Uterus (tissue), 4 donors: Measurements from ENCODE around the gene CFP. TPM values are rescaled to one million over a fixed set of nuclear protein-coding genes. Genes with fewer than 3 reads are reported as not detected.
A peak's percentile ranks its signal among the peaks of the same experiment; 100 is the strongest.

Experiments used
- DNase-seq, 2 donors: peaks; one replicate each; pipeline ENCODE4 v3.0.0-alpha.2; 2019 to 2020
- H3K27ac ChIP-seq, 2 donors: fragments of 200-600 bp; sonication (generic); 1 replicate in 1 of 2; 2 replicates in 1 of 2; pipeline ENCODE4 v1.5.1; 2016 to 2018
- H3K27me3 ChIP-seq, 2 donors: fragments of 200-600 bp; sonication (generic); one replicate each; pipeline ENCODE4 v1.5.1; 2018 to 2019; ENCODE audit warnings: control low read depth in 1 of 2
- H3K36me3 ChIP-seq, 2 donors: fragments of 200-600 bp; sonication (generic); one replicate each; pipeline ENCODE4 v1.5.1; 2019; ENCODE audit warnings: control low read depth in 1 of 2
- H3K4me1 ChIP-seq, 2 donors: fragments of 200-600 bp; sonication (generic); one replicate each; pipeline ENCODE4 v1.5.1; 2018 to 2019; ENCODE audit warnings: control low read depth in 1 of 2
- H3K4me3 ChIP-seq, 2 donors: fragments of 200-600 bp; sonication (generic); 1 replicate in 1 of 2; 2 replicates in 1 of 2; pipeline ENCODE4 v1.5.1; 2018 to 2019; ENCODE audit warnings: mild to moderate bottlenecking in 1 of 2
- H3K9me3 ChIP-seq, 2 donors: fragments of 200-600 bp; sonication (generic); one replicate each; pipeline ENCODE4 v1.5.1; 2019; ENCODE audit warnings: control low read depth in 1 of 2
- CTCF ChIP-seq, 4 experiments: fragments of 200-600 bp in 2 of 4; fragments of 450-650 bp in 2 of 4; sonication (generic) in 2 of 4; IDR thresholded peaks; one replicate each; pipeline ENCODE4 v1.5.1; 2016 to 2019; ENCODE audit warnings: antibody characterized with exemption in 4 of 4, mild to moderate bottlenecking in 2 of 4, moderate library complexity in 1 of 4
- POLR2A ChIP-seq, 2 donors: fragments of 450-650 bp; IDR thresholded peaks; one replicate each; pipeline ENCODE4 v1.6.1; 2016; ENCODE audit warnings: antibody characterized with exemption in 2 of 2, mild to moderate bottlenecking in 1 of 2, moderate library complexity in 1 of 2
- intact Hi-C: fragments of 100-400 bp; cut with DNase I; formaldehyde crosslinking; loops from one replicate; pipeline ENCODE4 v1.15.1; 2023; ENCODE audit warnings: low total_unique reads
- total RNA-seq, 4 donors: library from RNA; depleted of rRNA in 3 of 4; stranded (reverse); fragments of >200 nt in 3 of 4; gene quantifications; one replicate each; pipeline versions ENCODE4 v1.1.0 to v1.2.4, GENCODE V29; 2014 to 2023
- donor health status: DM: yes; HTN: yes; CAD: no.

CFP gene
- total RNA-seq, 4 donors from 2014 or later, result 0.51 to 2.0 (median 1.7) TPM; not detected in 1

DNA sequence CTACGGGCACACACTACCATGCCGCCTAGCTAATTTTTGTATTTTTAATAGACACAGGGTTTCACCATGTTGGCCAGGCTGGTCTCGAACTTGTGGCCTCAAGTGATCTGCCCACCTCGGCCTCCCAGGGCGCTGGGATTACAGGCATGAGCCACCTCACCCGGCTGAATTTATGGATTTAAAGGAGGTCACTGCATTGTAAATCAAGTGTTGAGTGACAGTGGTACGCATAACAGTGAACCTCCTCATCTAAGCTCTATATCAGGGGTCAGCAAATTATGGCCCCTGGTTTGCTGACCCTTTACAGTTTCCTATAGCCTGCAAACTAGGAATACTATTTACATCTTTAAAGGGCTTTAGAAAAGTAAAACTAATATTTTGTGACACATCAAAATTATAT lies 31.8 kb upstream of the CFP start:
- H3K27ac ChIP-seq, result no peak overlapping the region
- no peaks in the 10 kb centered on the region for H3K27me3 ChIP-seq
- TF ChIP-seq POLR2A (IDR thresholded peaks at IDR 0.05), result no peak
- TF ChIP-seq CTCF (IDR thresholded peaks at IDR 0.05), result no peak
- no peak for DNase-seq
- H3K9me3 ChIP-seq, result no peaks in the 10 kb centered on the region
- no peaks in the 10 kb centered on the region for H3K36me3 ChIP-seq
- no peak overlapping the region for H3K4me3 ChIP-seq
- H3K4me1 ChIP-seq, result no peaks in the 10 kb centered on the region
- intact Hi-C loops, result no loop called here

GRCh38 chrX:47659421-47659726 lies 29.6 kb upstream of the CFP start:
- no peak for TF ChIP-seq POLR2A (IDR thresholded peaks at IDR 0.05)
- no peak for TF ChIP-seq CTCF (IDR thresholded peaks at IDR 0.05)
- Histone ChIP-seq H3K4me1 (no peaks in the 10 kb centered on the region), H3K9me3 (no peaks in the 10 kb centered on the region), H3K36me3 (no peaks in the 10 kb centered on the region), H3K4me3 (peak overlapping the region; percentile 49 to 61), H3K27ac (peak overlapping the region; percentile 90 to 93), H3K27me3 (no peaks in the 10 kb centered on the region)
- intact Hi-C loops, result no loop called here
- DNase-seq, result no peak

GRCh38 chrX:47658684-47659420 lies 29.1 kb upstream of the CFP start, which contains the start of gene UXT:
Gene UXT (minus strand): TSS chrX:47659180. CDS start chrX:47658927, 253 bp downstream.
- TF ChIP-seq CTCF (IDR thresholded peaks at IDR 0.05) (peak in 1 of 4 experiments; percentile 8), POLR2A (IDR thresholded peaks at IDR 0.05) (peak; percentile 25 to 74)
- Histone ChIP-seq H3K9me3 (no peaks in the 10 kb centered on the region), H3K4me1 (no peaks in the 10 kb centered on the region), H3K27me3 (no peaks in the 10 kb centered on the region), H3K27ac (peak within 1 kb of the TSS; percentile 90 to 93), H3K36me3 (no peaks in the 10 kb centered on the region), H3K4me3 (peak within 1 kb of the TSS; percentile 49 to 61)
- intact Hi-C loops, result no loop called here
- DNase-seq, result peak; percentile 91 to 93

- peak overlapping the region; percentile 49 to 61 for H3K4me3 ChIP-seq
- H3K36me3 ChIP-seq, result no peaks in the 10 kb centered on the region
- peak overlapping the region; percentile 90 to 93 for H3K27ac ChIP-seq
- H3K9me3 ChIP-seq, result no peaks in the 10 kb centered on the region
- no peak for TF ChIP-seq CTCF (IDR thresholded peaks at IDR 0.05)
- TF ChIP-seq POLR2A (IDR thresholded peaks at IDR 0.05), result no peak
- no peak for DNase-seq
- no peaks in the 10 kb centered on the region for H3K4me1 ChIP-seq
- intact Hi-C loops, result no loop called here
- no peaks in the 10 kb centered on the region for H3K27me3 ChIP-seq
Observed at GRCh38 chrX:47658301-47658683, 28.6 kb upstream of the CFP start.

GRCh38 chrX:47651043-47651905 lies 21.5 kb upstream of the CFP start:
- H3K4me3 ChIP-seq, result peak overlapping the region; percentile 19 to 25
- intact Hi-C loops, result no loop called here
- H3K27ac ChIP-seq, result peak overlapping the region; percentile 59 to 75
- H3K4me1 ChIP-seq, result no peaks in the 10 kb centered on the region
- no peak for DNase-seq
- TF ChIP-seq CTCF (IDR thresholded peaks at IDR 0.05), result no peak
- TF ChIP-seq POLR2A (IDR thresholded peaks at IDR 0.05), result peak in 1 of 2 donors; percentile 11
- no peaks in the 10 kb centered on the region for H3K36me3 ChIP-seq
- H3K9me3 ChIP-seq, result no peaks in the 10 kb centered on the region
- no peaks in the 10 kb centered on the region for H3K27me3 ChIP-seq
